ENCODE results near the gene ACTL7B.
A peak's percentile ranks its signal among the peaks of the same experiment; 100 is the strongest.
"Not testable (repeated sequence)": the region's sequence is repeated elsewhere in the genome, so short reads cannot be mapped to it uniquely, and the experiment has no call there.

The ACTL7B gene, protein sequence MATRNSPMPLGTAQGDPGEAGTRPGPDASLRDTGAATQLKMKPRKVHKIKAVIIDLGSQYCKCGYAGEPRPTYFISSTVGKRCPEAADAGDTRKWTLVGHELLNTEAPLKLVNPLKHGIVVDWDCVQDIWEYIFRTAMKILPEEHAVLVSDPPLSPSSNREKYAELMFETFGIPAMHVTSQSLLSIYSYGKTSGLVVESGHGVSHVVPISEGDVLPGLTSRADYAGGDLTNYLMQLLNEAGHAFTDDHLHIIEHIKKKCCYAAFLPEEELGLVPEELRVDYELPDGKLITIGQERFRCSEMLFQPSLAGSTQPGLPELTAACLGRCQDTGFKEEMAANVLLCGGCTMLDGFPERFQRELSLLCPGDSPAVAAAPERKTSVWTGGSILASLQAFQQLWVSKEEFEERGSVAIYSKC

GRCh38 chr9:108855888-108856287, at the start of gene ACTL7B:
ACTL7B (minus strand) TSS chr9:108855986; CDS start chr9:108855930, 56 bp downstream.
- no peak for DNase-seq (ENCODE audit: low spot score)

DNA sequence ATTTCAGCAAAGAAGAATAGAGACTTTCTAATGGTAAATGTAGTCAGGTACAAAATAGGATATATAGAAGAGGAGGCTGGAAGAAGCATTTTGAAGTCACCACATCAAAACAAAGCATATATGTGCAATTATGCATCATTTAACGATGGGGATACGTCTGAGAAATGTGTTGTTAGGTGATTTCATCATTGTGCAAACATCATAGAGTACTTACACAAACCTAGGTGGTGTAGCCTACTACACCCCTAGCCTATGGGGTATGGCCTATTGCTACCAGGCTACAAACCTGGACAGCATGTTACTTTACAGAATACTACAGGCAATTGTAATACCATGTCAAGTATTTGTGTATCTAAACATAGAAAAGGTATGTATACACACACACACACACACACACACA, 49.7 kb upstream of the ACTL7B start:
- no peak for DNase-seq (ENCODE audit: low spot score)

GRCh38 chr9:108904161-108904560, 48.4 kb upstream of the ACTL7B start:
- DNase-seq (ENCODE audit: low spot score): no peak

DNA sequence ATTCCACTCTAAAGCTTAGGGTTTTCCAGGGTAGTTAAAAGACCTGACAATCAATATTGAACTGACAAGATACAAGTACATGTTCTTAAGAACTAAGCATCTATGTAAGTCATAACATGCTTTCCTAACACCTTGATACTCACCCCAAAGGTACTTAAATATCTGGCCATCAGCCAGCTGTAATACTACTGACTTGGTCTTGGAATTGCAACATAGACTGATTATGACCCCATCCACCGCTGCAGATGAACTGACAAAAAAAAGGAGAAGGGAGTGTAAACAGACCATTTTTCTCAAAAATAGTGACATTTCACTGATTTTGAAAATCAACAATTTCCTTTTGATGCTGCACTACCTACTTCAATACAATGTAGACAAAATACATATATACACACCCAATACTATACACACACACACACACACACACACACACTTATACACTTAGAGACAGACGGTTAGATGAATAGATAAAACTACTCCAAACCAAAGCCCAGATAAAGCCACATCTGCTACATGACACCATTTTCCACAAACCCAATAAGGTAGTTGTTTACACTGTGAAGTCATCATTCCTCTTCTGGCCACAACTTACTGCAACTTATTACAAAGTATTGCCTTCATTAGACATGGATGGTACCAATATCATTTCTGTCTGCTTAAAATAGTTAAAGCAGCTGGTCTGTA, 47.8 kb upstream of the ACTL7B start:
- DNase-seq (ENCODE audit: low spot score): no peak

- no peak for DNase-seq (ENCODE audit: low spot score)
Observed at GRCh38 chr9:108900176-108900575, 44.4 kb upstream of the ACTL7B start.

DNA sequence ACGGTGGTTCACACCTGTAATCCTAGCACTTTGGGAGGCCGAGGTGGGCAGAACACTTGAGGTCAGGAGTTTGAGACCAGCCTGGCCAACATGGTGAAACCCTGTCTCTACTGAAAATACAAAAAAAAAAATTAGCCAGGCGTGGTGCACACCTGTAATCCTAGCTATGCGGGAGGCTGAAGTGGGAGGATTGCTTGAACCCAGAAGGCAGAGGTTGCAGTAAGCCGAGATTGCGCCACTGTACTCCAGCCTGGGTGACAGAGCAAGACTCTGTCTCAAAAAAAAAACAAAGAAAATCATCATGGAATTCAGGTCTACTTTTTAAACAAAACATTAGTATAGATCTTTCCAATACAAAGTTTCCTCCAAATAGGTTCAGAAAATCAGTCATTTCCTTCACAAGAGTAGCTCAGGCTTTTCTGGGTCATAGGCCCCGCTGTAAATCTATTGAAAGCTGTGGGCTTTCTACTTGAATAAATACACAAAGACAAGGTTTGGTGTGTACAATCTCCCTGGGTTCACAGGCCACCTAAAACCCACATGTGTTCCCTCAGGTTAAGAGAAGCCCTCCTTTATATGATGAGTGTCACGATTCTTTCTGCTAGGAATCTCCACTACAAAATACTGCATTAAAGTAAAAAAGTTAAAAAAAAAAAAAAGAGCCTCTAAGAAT, 43.4 kb upstream of the ACTL7B start:
- not testable (repeated sequence) for DNase-seq (ENCODE audit: low spot score)

DNA sequence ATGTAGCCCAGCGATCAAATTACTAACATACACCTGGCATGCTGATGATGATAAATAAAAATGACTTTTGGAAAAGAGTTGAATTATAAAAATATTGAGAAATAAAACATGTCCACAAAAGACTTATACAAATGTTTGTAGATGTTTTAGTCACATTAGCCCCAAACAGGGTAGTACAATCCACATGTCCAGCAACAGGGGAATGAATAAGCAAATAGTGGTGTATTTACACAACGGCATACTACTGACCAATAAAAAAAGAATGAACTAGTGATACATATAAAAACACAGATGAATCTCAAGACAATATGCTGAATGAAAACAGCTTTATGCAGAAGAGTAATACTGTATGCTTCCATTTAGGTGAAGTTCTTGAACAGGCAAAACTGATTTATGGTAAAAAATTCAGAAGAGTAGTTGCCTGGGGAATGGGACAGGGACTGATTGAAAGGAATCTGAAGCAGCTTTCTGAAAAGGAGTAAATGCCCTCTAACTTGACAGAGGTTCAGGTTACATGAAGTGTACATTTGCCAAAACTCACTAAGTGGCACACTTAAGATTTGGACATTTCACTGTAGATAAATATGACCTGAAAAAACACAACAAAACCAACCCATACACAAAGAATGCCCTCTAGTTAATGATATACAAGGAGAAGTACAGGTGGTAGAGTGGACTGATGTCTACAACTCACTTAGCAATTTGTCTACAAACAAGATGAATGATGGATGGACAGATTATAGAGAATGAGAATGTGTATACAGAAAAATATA, 41.7 kb upstream of the ACTL7B start:
- no peak for DNase-seq (ENCODE audit: low spot score)

DNA sequence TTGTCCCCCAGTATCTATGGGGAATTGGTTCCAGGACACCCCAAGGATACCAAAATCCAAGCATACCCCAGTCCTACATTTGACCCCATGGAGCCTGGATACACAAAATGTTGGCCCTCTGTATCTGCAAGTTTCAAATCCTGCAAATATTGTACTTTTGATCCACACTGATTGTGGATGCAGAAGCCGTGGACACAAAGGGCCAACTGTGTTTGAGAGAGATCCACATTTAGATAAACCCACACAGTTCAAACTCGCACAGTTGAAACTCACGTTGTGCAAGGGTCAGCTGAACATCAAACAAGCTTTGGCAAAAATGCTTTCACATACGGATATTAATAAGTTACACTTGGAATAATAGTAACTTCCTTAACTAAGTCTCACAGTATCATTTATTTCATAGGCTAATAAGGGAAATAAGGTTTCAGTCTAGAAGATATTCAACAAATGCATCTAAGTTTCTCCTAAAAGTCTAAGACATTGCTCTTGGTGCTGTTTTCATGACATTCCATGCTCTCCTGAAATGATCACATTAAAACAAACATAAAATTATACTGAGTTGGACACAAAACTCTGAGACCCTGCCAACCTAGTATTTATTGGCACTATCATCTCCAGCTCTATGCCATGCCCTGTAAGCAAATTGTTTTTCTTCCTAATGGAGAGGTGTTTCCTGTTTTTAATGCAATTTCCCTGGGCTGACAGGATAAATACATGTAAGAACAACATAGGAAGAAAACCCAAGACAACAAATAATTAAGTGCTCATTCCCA, 38.6 kb upstream of the ACTL7B start:
- DNase-seq (ENCODE audit: low spot score): no peak

- peak; percentile 11 for DNase-seq (ENCODE audit: low spot score)
Observed at GRCh38 chr9:108889649-108890067, 33.9 kb upstream of the ACTL7B start.

DNA sequence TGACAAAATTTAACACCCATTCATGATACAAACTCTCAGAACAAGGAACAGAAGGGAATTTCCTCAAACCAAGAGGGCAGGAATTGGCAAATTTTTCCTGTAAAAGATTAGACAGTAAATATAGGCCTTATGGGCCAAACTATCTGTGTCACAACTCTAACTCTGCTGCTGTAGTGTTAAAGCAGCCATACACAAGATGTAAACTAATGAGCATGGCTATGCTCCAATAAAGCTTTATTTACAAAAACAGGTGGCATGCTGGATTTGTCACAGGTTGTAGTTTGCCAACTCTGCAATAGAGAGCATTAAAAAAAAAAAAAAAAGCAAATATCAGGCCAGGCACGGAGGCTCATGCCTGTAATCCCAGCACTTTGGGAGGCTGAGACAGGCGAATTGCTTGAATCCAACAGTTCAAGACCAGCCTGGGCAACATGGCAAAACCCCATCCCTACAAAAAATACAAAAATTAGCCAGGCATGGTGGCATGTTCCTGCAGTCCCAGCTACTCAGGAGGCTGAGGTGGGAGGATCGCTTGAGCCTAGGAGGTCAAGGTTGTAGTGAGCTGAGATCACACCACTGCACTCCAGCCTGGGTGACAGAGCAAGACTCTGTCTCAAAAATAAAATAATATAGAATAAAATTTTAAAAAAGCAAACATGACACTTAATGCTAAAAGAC, 30.9 kb upstream of the ACTL7B start:
- DNase-seq (ENCODE audit: low spot score): not testable (repeated sequence)

GRCh38 chr9:108885643-108886348, 30.0 kb upstream of the ACTL7B start:
- peak; percentile 31 for DNase-seq (ENCODE audit: low spot score)

- DNase-seq (ENCODE audit: low spot score): no peak
Observed at GRCh38 chr9:108884701-108885100, 28.9 kb upstream of the ACTL7B start.

DNA sequence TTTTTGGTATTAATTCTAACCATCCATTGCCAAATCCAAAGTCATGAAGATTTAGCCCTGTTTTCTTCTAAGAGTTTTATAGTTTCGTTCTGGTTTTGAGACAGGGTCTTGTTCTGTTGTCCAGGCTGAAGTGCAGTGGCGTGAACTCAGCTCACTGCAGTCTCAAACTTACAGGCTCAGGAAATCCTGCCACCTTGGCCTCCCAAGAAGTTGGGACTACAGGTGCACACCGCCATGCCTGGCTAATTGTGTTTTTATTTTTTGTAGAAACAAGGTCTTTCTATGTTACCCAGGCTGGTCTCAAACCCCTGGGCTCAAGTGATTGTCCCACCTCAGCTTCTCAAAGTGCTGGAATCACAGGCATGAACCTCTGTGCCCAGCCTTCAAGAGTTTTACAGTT, 27.3 kb upstream of the ACTL7B start:
- no peak for DNase-seq (ENCODE audit: low spot score)

GRCh38 chr9:108882052-108882888, 26.5 kb upstream of the ACTL7B start:
- DNase-seq (ENCODE audit: low spot score): no peak

GRCh38 chr9:108880738-108881316, 25.0 kb upstream of the ACTL7B start:
- no peak for DNase-seq (ENCODE audit: low spot score)

DNA sequence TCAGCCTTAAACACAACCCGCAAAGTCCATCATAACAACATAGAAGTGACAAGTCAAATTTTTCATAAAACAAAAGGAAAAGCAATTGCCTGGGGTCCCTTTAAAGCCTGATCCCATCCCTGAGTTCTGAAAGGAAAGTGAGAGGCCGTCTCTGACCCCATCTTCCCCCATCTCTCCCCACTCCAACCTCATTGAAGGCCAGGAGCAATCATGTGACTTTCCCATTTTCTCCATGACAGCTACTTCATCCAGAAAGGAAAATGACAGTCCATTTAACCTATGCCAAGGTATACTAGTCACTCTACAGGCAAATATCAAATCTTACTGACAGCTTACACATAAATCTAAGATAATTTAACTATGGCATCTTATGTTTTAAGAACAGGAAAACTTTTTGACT, 21.7 kb upstream of the ACTL7B start:
- DNase-seq (ENCODE audit: low spot score): no peak

DNA sequence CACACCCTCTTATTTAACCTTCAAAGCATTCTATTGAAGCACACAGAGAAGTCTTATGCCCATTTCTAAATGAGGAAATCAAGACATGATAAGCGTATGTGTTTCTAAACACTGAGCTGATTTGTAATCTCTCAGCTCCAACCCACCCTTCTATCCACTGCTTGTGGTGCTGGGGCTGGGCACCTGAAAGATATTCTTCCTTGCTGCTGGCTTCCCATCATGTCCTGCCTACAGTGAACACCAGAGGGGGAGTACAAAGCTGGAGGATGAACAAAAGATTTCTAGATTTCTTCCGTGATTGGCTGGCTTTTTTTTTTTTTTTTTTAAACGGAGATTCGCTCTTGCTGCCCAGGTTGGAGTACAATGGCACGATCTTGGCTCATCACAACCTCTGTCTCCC, 20.6 kb upstream of the ACTL7B start:
- no peak for DNase-seq (ENCODE audit: low spot score)

- no peak for DNase-seq (ENCODE audit: low spot score)
Observed at GRCh38 chr9:108874058-108874788, 18.4 kb upstream of the ACTL7B start.

Measured in hepatic stellate cell (primary cell).